Renal cortical epithelial cell (primary cell): ENCODE results near the gene FAM8A1. TPM values are rescaled to one million over a fixed set of nuclear protein-coding genes. Genes with fewer than 3 reads are reported as not detected.
"Not testable (repeated sequence)": the region's sequence is repeated elsewhere in the genome, so short reads cannot be mapped to it uniquely, and the experiment has no call there.

Source experiments
- DNase-seq: peaks from one replicate; pipeline ENCODE4 v3.0.0-alpha.2; 2011; ENCODE audit warnings: low read depth
- total RNA-seq: library from RNA; depleted of rRNA; stranded (reverse); fragments of >200 nt; gene quantifications from 2 replicates; pipeline ENCODE4 v1.2.3, GENCODE V29; 2014

The FAM8A1 gene, protein sequence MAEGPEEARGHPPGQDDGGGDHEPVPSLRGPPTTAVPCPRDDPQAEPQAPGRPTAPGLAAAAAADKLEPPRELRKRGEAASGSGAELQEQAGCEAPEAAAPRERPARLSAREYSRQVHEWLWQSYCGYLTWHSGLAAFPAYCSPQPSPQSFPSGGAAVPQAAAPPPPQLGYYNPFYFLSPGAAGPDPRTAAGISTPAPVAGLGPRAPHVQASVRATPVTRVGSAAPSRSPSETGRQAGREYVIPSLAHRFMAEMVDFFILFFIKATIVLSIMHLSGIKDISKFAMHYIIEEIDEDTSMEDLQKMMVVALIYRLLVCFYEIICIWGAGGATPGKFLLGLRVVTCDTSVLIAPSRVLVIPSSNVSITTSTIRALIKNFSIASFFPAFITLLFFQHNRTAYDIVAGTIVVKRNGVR
- 17.2 and 31.6 TPM in 2 replicates for total RNA-seq

DNA sequence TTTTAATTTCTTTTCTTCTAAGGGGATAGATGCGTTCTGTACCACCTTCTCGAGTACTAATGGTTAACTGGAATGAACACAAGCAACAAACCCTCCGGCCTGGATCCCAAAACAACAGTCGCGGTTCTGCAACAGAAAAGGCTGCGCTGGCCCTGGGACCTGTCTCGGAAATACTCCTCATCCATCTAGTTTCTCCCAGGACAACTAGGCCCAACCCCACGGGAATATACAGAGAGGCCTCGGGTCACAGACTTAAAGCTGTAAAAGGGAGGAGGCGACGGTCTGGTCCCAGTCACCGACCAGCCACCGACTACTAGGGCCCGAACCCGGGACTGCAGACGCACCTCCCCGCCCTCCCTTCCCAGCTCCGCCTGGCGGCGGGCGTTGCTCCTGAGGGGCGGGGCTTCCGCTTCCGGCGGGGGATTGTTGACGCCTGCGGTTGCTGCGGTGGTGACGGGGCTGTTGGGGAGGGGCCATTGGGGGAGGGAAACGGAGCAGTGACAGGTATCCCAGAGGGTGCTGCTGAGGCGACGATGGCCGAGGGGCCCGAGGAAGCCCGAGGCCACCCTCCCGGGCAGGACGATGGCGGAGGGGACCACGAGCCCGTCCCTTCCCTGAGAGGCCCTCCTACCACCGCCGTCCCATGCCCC lies at the start of gene FAM8A1:
Gene FAM8A1, plus strand, starts transcription at position 426 of the 650 bp plus-strand sequence. Its CDS starts 108 bp downstream, at position 534.
- peak; percentile 77 for DNase-seq

DNA sequence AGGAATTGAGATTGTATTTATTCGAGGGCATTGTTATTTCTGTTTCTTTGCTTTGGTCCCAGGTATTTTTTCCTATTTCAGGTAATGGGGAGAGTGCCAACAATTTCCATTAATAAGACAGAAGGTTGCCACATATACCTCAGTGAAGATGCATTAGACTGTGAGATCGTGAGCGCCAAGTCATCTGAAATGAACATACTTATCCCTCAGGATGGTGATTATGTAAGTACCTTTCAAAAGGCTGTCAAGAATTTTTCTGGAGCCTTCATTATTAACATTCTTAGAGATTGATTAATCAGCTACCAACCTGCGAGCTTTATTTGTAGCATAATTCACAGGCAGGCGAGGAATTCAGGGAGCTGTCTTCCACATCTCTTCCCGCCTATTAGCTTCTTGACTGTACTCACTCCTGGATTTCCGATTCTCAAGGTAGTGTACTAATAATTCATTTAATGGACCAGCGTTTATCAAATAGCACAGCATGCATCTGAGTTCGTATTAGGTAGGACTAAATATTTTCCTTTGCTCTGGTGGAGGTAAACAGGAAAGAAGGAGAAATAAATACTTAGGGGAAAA lies 48.6 kb upstream of the FAM8A1 start:
- DNase-seq = no peak

DNA sequence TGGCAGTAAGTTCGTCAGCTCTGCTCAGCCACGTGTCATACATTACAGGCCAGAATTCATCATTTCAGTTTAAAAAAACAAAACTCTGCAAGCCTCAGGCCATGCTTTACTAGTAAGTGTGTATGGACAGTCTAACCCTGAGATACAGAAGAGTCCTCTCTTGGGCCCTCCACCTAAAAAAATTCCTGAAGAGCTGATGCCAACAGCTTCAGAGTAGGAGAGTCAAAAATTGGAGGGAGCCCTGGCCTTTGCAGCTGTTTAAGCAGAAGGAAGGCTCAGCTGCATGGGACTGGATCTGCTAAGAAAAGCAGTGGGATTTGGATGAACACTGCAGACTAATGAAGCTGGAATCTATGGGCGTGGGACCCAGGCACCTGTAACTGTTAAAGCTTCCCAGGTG lies 47.2 kb upstream of the FAM8A1 start:
- DNase-seq = no peak

DNA sequence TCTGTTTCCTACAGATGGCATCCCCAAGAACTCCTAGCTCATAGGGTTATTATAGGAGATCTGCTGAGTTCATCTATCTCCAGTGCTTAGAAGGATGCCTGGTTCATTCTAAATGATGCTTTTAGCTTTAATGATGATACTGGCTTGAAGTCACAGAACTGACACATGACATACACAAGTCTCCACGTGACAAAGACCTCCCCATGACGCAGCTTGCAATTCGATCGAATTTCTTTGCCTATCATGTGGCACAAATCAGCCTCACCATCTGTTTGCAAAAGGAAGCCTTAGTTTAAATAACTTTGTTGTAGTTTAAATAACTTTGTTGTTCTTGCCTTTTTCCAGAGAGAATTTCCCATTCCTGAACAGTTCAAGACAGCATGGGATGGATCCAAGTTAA lies 44.1 kb upstream of the FAM8A1 start:
- no peak for DNase-seq

DNA sequence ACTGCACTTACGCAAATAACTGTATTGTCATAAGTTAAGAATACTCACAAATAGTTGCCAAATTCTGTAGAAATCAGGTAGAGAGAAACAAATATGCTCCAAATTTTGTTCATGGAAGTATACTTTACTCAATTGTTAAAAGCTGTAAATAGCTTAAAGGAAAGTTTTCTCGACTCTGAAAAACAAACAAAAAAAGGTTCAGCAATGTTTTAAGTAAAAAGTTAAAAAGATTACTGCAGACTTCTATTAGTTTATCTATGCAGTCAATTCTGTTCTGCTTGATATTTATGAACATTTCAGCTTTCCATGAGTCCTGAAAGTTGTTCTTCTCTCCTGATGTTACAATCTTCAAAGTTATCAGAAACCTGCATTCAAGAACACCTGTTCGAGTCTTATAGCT lies 37.5 kb upstream of the FAM8A1 start:
- no peak for DNase-seq

DNA sequence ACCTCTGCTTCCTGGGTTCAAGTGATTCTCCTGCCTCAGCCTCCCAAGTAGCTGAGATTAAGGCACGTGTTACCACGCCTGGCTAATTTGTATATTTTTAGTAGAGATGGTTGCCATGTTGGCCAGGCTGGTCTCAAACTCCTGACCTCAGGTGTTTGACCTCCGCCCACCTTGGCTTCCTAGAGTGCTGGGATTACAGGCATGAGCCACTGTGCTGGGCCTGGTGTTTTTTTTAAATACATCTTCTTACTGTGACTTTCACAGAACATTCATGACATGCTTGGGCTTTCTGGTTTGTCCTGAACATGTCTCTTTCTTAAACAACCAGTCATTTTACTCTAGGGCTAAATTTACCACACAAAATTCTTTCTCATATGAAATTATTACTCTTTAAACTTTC lies 34.7 kb upstream of the FAM8A1 start:
- no peak for DNase-seq

DNA sequence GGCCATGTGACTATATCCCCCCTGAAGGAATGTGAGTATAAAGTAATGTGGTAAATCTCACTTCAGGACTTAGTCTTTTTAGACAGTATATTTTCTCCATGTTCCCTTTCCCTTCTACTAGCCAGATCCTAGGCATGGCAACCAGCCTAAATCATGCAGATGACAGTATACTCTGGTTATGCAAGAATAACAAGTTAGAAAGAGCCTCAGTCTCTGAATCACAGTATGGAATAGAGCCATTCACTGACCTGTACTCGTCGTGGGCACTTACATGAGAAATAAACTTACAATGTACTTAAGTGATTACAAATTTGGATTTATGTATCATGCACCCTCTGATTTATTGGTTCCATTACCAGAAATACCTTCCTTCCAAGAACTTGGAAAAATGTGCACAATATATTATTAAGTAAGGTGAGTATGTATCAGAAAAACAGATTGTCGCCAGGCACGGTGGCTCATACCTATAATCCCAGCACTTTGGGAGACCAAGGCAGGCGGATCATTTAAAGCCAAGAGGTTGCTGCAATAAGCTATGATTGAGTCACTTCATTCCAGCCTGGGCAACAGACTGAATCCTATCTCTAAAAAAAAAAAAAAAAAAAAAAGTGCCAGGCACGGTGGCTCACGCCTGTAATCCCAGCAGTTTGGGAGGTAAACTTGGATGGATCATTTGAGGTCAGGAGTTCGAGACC lies 25.1 kb upstream of the FAM8A1 start:
- DNase-seq = peak; percentile 28

DNA sequence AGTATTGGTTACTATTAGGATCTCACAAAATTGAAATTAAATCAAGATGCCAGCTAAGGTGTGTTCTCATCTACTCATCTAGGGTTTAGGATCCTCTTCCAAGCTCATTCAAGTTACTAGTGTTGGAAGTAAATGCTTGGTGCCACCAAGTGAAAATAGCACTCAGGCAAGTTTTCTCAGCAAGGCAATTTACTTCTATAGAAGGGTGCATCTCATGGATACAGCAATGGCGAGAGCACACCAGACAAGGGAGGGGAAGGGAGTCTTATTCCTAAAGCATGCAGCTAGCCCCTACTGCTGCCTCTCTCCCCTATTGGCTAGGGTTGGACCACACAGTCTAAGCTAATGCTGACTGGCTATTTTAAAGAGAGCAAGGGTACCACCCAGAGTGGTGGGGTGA lies 23.0 kb upstream of the FAM8A1 start:
- no peak for DNase-seq

DNA sequence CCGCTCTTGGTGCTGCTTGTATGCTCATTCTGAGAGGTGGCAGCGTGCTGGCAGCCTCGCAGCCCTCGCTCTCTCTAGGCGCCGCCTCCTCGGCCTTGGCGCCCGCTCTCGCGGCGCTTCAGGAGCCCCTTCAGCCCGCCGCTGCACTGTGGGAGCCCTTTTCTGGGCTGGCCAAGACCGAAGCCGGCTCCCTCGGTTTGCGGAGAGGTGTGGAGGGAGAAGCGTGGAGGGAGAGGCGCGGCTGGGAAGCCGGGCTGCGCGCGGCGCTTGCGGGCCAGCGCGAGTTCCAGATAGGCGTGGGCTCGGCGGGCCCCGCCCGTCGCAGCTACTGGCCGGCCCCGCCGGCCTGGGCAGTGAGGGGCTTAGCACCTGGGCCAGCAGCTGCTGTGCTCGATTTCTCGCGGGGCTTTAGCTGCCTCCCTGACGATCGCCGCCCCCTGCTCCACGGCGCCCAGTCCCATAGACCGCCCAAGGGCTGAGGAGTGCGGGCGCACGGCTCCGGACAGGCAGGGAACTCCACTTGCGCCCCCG lies 19.5 kb upstream of the FAM8A1 start:
- DNase-seq = no peak

DNA sequence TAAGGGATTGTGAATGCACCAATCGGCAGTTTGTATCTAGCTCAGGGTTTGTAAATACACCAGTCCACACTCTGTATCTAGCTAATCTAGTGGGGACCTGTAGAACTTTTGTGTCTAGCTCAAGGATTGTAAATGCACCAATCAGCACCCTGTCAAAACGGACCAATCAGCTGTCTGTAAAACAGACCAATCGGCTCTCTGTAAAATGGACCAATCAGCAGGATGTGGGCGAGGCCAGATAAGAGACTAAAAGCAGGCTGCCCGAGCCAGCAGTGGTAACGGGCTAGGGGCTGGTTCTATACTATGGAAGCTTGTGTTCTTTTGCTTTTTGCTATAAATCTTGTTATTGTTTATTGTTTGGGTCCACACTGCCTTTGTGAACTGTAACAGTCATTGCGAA lies 18.8 kb upstream of the FAM8A1 start:
- DNase-seq = not testable (repeated sequence)

DNA sequence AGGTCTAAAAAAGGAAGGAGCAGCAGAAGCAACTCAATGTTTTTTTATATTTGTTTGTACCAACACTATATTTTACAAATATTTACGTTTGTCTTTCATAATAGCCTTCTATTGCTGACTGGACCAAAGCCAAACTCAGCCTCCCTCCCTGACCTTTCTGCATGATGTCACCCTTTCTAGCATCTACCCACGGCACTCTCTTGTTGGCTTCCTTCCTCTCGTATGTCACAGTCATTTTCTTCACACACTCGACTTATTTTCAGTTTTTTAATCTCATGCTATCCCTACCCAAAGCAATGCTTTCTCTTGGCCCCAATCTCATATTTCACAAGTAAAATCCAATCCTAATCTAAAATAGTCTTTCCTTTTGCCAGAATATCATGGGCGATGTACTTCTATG lies 16.3 kb upstream of the FAM8A1 start:
- DNase-seq = no peak

DNA sequence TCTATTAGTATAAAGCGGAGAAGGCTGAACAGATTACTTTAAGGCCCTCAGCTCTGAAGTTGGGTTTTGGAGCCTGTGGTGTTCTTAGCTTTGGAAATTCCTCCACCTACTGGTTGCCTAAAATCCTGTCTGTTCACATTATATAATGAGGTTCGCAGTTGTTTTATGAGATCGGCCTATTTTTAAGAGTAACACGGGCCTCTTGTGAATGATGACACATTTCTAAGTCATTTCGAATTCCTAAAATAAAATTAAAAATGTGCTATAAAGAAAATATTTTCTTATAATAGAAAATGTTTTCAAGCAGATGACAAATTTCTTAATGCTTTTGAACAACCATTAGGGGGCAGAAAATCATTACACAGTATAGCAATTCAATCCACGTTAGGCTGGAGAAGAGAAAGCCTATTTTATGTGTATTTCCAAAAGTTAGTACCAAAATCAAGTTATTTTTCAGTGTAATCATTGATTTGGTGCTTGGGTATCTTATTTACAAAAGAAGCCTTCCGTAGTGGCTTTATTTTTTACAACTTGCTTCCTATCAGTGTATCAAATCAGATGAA lies 15.8 kb upstream of the FAM8A1 start:
- DNase-seq = peak; percentile 72

DNA sequence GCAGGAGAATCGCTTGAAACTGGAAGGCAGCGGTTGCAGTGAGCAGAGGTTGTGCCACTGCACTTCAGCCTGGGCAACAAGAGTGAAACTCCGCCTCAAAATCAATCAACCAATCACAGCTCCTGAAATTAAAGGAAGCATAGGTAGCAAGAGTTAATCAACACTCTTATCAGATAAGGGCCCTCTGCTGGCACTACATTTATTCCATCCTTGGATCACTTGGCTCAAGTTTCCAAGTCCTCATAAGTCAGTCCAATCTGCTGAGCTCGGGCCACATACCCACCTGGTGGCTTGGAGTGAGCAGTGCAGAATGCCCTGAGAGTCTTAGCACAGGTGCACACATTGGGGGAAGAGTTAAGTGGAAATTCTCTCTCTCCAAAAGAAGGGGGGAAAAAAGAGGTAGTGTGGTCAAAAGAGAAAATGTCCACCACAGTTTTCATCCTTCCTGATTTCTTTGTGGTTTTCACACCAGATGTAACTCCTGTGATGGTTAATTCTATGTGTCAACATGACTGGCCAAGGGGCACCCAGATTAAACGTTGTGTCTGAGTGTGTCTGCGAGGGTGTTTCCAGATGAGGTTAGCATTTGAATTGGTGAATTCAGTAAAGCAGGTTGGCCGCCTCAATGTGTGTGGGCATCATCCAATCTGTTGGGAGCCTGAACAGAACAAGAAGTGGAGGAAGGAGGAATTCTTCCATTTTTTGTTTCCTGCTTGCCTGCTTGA lies 14.2 kb upstream of the FAM8A1 start:
- DNase-seq = peak; percentile 37

DNA sequence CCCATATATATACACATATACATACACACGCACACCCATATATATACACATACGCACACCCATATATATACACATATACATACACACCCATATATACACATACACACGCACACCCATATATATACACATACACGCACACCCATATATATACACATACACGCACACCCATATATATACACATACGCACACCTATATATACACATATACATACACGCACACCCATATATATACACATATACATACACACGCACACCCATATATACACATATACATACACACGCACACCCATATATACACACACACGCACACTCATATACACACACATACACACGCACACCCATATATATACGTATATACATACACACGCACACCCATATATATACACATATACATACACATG lies 13.5 kb upstream of the FAM8A1 start:
- DNase-seq = not testable (repeated sequence)

DNA sequence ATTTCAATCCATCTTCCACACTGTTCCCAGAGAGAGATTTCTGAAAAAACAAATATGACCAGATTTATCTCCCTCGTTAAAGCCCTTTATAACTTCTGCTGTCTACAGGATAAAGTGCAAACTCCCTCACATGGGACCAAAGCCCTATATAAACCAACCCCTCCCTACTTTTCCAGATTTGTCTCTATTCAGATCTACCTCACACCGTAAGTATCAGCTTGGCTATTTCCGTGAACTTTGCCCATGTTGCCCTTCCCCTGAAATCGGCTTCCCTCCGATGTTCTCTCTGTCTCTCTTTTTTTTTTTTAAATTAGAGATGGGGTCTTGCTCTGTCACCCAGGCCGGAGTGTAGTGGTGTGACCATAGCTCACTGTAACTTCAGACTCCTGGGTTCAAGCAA lies 12.1 kb upstream of the FAM8A1 start:
- no peak for DNase-seq

DNA sequence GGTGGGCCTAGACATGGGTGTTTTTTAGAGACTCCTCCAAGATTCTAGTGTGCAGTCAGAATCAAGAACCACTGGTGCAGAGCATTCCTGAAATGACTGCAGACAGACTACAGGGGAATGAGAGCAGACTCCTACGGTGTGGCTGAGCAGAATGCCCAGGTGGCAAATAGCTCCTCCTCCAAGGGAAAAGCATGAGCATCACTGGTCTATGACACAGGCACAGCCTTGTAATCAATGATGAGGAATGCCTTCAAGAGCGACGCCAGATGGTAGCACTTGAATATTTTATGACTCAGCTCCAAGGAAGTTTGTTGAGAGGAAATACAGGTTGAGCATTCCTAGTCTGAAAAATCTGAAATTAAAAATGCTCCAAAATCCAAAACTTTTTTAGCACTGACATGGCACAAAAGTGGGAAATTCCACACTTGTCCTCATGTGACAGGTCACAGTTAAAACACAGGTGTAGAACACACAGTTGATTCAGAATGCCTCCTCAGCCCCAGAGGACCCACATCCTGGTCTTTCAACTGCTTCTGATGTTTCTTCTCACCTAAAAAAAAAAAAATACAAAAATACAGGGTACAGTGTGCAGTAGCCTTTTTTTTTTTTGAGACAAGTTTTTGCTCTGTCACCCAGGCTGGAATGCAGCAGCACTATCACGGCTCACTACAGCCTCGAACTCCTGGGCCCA lies 10.6 kb upstream of the FAM8A1 start:
- DNase-seq = peak; percentile 91

DNA sequence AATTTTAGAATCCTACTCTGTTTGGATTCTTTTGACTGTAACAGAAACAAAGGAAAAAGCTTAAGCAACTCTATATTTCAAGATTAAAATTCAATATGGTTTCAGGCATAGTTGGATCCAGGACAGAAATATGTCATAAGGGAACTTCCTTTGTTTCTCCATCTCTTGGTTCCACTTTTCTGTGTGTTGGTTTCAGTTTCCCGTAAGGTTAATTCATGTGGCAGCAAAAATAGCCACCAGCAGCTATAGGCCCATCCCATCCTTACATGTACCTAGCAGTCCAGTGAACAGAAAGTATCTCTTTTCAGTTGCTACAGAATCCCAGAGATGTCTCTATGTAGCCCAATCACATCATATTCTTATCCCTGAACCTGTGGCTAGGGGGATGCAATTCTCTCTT lies 8.8 kb upstream of the FAM8A1 start:
- DNase-seq = no peak

DNA sequence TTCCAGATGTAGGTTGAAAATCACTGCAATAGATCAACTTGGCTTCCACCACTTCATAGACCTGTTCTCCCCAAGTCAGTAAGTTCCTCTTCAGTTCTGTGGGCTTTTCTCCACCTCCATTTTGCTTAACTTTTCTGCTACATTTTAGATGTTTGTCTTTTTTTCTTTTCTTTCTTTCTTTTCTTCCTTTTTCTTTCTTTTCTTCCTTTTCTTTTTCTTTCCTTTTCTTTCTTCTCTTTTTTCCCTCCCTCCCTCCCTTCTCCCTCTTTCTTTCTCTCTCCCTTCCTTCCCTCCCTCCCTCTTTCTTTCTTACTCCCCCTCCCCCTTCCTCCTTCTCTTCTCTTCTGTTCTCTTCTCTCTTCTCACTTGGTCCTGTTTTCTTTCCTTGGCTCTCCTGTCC lies 6.9 kb upstream of the FAM8A1 start:
- DNase-seq = no peak

DNA sequence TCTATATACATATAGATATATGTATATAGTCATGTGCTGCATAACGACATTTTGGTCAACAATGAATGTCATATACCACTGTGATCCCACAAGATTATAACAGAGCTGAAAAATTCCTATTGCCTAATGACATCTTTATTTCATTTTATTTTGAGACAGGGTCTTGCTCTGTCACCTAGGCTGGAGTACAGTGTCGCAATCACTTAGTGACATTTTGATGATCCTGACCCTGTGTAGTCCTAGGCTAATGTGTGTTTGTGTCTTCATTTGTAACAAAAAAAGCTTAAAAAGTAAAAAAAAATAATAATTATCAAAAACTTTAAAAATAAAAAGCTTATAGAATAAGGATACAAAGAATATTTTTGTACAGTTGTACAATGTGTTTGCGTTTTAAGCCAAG lies 4.0 kb upstream of the FAM8A1 start:
- DNase-seq = no peak

DNA sequence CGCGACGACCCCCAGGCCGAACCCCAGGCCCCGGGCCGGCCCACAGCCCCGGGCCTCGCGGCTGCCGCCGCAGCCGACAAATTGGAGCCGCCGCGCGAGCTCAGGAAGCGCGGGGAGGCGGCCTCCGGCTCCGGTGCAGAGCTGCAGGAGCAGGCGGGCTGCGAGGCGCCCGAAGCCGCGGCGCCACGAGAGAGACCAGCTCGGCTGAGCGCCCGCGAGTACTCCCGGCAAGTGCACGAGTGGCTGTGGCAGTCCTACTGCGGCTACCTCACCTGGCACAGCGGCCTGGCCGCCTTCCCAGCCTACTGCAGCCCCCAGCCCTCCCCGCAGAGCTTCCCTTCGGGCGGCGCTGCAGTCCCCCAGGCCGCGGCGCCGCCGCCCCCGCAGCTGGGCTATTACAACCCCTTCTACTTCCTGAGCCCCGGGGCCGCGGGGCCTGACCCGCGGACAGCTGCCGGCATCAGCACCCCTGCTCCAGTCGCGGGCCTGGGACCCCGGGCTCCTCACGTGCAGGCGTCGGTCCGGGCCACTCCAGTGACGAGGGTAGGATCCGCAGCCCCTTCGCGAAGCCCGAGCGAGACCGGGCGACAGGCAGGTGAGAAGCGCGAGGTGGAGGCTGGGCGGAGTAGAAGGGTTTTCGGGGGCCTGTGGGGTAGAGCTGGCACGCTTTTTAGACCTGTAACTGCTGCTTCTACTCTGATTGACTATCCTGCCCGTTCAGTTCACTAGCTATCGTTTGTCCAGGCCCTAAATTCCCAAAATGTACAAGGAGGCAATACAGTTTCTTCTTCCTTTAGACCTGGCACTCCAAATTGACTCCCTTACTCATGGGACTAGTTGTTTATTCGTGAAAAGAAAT lies 654 bp downstream of the FAM8A1 start:
- no peak for DNase-seq
